ENCODE results near the gene NAA30.
"Not testable (repeated sequence)": the region's sequence is repeated elsewhere in the genome, so short reads cannot be mapped to it uniquely, and the experiment has no call there.

Gene NAA30

GRCh38 chr14:57390037-57390805, at the start of gene NAA30:
NAA30 (plus strand) TSS chr14:57390586; CDS start chr14:57390958, 372 bp downstream.
- H3K4me3 ChIP-seq (ENCODE audit: low read depth, low read length), result peak within 1 kb of the TSS; percentile 81

- H3K4me3 ChIP-seq (ENCODE audit: low read depth, low read length), result peak overlapping the region; percentile 13
Observed at GRCh38 chr14:57343545-57344297, 46.7 kb upstream of the NAA30 start.

- H3K4me3 ChIP-seq (ENCODE audit: low read depth, low read length), result no peak overlapping the region
Observed at GRCh38 chr14:57345106-57345505, 45.3 kb upstream of the NAA30 start.

- no peak overlapping the region for H3K4me3 ChIP-seq (ENCODE audit: low read depth, low read length)
Observed at GRCh38 chr14:57346741-57347140, 43.6 kb upstream of the NAA30 start.

- H3K4me3 ChIP-seq (ENCODE audit: low read depth, low read length), result no peak overlapping the region
Observed at GRCh38 chr14:57352396-57353170, 37.8 kb upstream of the NAA30 start.

GRCh38 chr14:57355081-57355800, 35.1 kb upstream of the NAA30 start:
- H3K4me3 ChIP-seq (ENCODE audit: low read depth, low read length), result no peak overlapping the region

GRCh38 chr14:57362361-57362760, 28.0 kb upstream of the NAA30 start:
- no peak overlapping the region for H3K4me3 ChIP-seq (ENCODE audit: low read depth, low read length)

GRCh38 chr14:57364659-57365450, 25.5 kb upstream of the NAA30 start:
- no peak overlapping the region for H3K4me3 ChIP-seq (ENCODE audit: low read depth, low read length)

GRCh38 chr14:57370187-57370586, 20.2 kb upstream of the NAA30 start:
- H3K4me3 ChIP-seq (ENCODE audit: low read depth, low read length), result not testable (repeated sequence)

GRCh38 chr14:57371013-57371412, 19.4 kb upstream of the NAA30 start:
- no peak overlapping the region for H3K4me3 ChIP-seq (ENCODE audit: low read depth, low read length)

GRCh38 chr14:57375156-57375555, 15.2 kb upstream of the NAA30 start:
- H3K4me3 ChIP-seq (ENCODE audit: low read depth, low read length), result no peak overlapping the region

- no peak overlapping the region for H3K4me3 ChIP-seq (ENCODE audit: low read depth, low read length)
Observed at GRCh38 chr14:57378661-57379060, 11.7 kb upstream of the NAA30 start.

- no peak overlapping the region for H3K4me3 ChIP-seq (ENCODE audit: low read depth, low read length)
Observed at GRCh38 chr14:57380935-57381334, 9.5 kb upstream of the NAA30 start.

GRCh38 chr14:57382283-57382682, 8.1 kb upstream of the NAA30 start:
- H3K4me3 ChIP-seq (ENCODE audit: low read depth, low read length), result no peak overlapping the region

GRCh38 chr14:57383125-57383745, 7.2 kb upstream of the NAA30 start:
- H3K4me3 ChIP-seq (ENCODE audit: low read depth, low read length), result no peak overlapping the region

GRCh38 chr14:57388067-57388466, 2.3 kb upstream of the NAA30 start:
- no peak overlapping the region for H3K4me3 ChIP-seq (ENCODE audit: low read depth, low read length)

GRCh38 chr14:57389646-57390036, 745 bp upstream of the NAA30 start:
- peak overlapping the region; percentile 81 for H3K4me3 ChIP-seq (ENCODE audit: low read depth, low read length)

GRCh38 chr14:57390806-57391516, 575 bp downstream of the NAA30 start:
- H3K4me3 ChIP-seq (ENCODE audit: low read depth, low read length), result peak overlapping the region; percentile 81

Data from iPS-11a (cell line).